SK-N-SH (cell line): ENCODE measurements around the gene SLC2A5. TPM values are rescaled to one million over a fixed set of nuclear protein-coding genes. Genes with fewer than 3 reads are reported as not detected.

ENCODE experiments used
- CTCF ChIA-PET: fragments of 300-600, 350-600 bp; formaldehyde crosslinking; extraction: SDS; loops from one replicate; lab custom pipeline; 2021; lab: Yijun Ruan, JAX
- POLR2A ChIA-PET: fragments of 350-600 bp; sonication (Branson Sonifier 250); formaldehyde crosslinking; extraction: SDS; loops from one replicate; lab custom pipeline; 2020; ENCODE audit warnings: antibody characterized with exemption, inconsistent platforms; lab: Yijun Ruan, JAX
- DNase-seq: peaks from one replicate; pipeline ENCODE4 v3.0.0; 2012
- H2AFZ ChIP-seq: fragments of 200-600 bp; sonication (generic); 2 replicates; pipeline ENCODE4 v1.8.1; 2016; ENCODE audit warnings: antibody characterized with exemption, mild to moderate bottlenecking, low read depth
- H3F3A ChIP-seq: fragments of 200-600 bp; sonication (generic); replicated peaks from 2 replicates; pipeline ENCODE3; 2016; ENCODE audit warnings: antibody characterized with exemption, mild to moderate bottlenecking; ENCODE audit not compliant: insufficient read depth
- H3K27ac ChIP-seq, 2 experiments: fragments of 200-500 bp in 1 of 2; fragments of 200-600 bp in 1 of 2; sonication (Bioruptor generic) in 1 of 2; sonication (generic), shearing (Covaris generic) in 1 of 2; 2 replicates each; pipeline versions ENCODE4 v1.5.1 to v1.6.1; 2014 to 2016; ENCODE audit warnings: low read depth in 2 of 2, inconsistent platforms in 1 of 2, low read length in 1 of 2, mild to moderate bottlenecking in 1 of 2, mixed read lengths in 1 of 2
- H3K27me3 ChIP-seq: fragments of 200-600 bp; sonication (generic), shearing (Covaris generic); 2 replicates; pipeline ENCODE4 v1.6.1; 2016; ENCODE audit warnings: mixed run types; ENCODE audit not compliant: insufficient read depth
- H3K36me3 ChIP-seq, 2 experiments: fragments of 200-500 bp in 1 of 2; fragments of 200-600 bp in 1 of 2; sonication (Bioruptor generic) in 1 of 2; sonication (generic) in 1 of 2; replicated peaks in 1 of 2; 2 replicates each; pipeline versions ENCODE3 to v1.5.1; 2014 to 2016; ENCODE audit warnings: low read length in 1 of 2, mild to moderate bottlenecking in 1 of 2; ENCODE audit not compliant: insufficient read depth in 2 of 2, control insufficient read depth in 1 of 2
- H3K4me1 ChIP-seq, 2 experiments: fragments of 200-500 bp in 1 of 2; fragments of 200-600 bp in 1 of 2; sonication (Bioruptor generic) in 1 of 2; sonication (generic), shearing (Covaris generic) in 1 of 2; 2 replicates each; pipeline versions ENCODE4 v1.5.1 to v1.6.1; 2014 to 2016; ENCODE audit warnings: low read depth in 1 of 2, low read length in 1 of 2, mixed run types in 1 of 2; ENCODE audit not compliant: insufficient read depth in 2 of 2, control insufficient read depth in 1 of 2
- H3K4me2 ChIP-seq: fragments of 200-600 bp; sonication (generic), shearing (Covaris generic); 2 replicates; pipeline ENCODE4 v1.6.1; 2017; ENCODE audit warnings: mixed run types
- H3K4me3 ChIP-seq, 2 experiments: fragments of 200-500 bp in 1 of 2; fragments of 200-600 bp in 1 of 2; sonication (Bioruptor generic) in 1 of 2; sonication (generic), shearing (Covaris generic) in 1 of 2; 2 replicates each; pipeline versions ENCODE4 v1.5.1 to v1.8.1; 2014 to 2016; ENCODE audit warnings: low read depth in 2 of 2, inconsistent platforms in 1 of 2, low read length in 1 of 2, mild to moderate bottlenecking in 1 of 2, mixed read lengths in 1 of 2, moderate library complexity in 1 of 2
- H3K79me2 ChIP-seq: fragments of 200-600 bp; sonication (generic); 2 replicates; pipeline ENCODE4 v1.8.1; 2017; ENCODE audit warnings: mild to moderate bottlenecking; ENCODE audit not compliant: insufficient read depth
- H3K9ac ChIP-seq: fragments of 200-600 bp; sonication (generic); 2 replicates; pipeline ENCODE4 v1.6.1; 2017; ENCODE audit warnings: mixed run types
- H3K9me2 ChIP-seq: fragments of 200-600 bp; sonication (generic); 2 replicates; pipeline ENCODE4 v1.6.1; 2017; ENCODE audit warnings: mixed run types
- H3K9me3 ChIP-seq: fragments of 200-600 bp; sonication (generic); 2 replicates; pipeline ENCODE4 v1.6.1; 2017; ENCODE audit warnings: mixed run types, mild to moderate bottlenecking, moderate library complexity
- H4K20me1 ChIP-seq: fragments of 200-600 bp; sonication (generic); 2 replicates; pipeline ENCODE4 v1.6.1; 2017; ENCODE audit warnings: mild to moderate bottlenecking, mixed run types; ENCODE audit not compliant: insufficient read depth
- CHD2 ChIP-seq: fragments of 150-350 bp; IDR thresholded peaks from 2 replicates; pipeline ENCODE4 v1.6.1; 2018; ENCODE audit warnings: low read length; ENCODE audit not compliant: partially characterized antibody
- ELF1 ChIP-seq: IDR thresholded peaks from 2 replicates; pipeline ENCODE4 v1.4.0; 2012
- EP300 ChIP-seq, 2 experiments: IDR thresholded peaks; 2 replicates each; pipeline versions ENCODE4 v1.4.0 to v1.6.1; 2012; ENCODE audit warnings: borderline replicate concordance in 1 of 2, low read depth in 1 of 2, low read length in 1 of 2
- EZH2phosphoT487 ChIP-seq: fragments of 200-600 bp; sonication (generic); IDR thresholded peaks from 2 replicates; pipeline ENCODE4 v1.6.1; 2017; ENCODE audit warnings: low read depth, mixed run types, mild to moderate bottlenecking, antibody characterized with exemption, moderate library complexity, borderline replicate concordance
- GABPA ChIP-seq: IDR thresholded peaks from 2 replicates; pipeline ENCODE4 v1.4.0; 2012; ENCODE audit warnings: low read depth, mild to moderate bottlenecking
- GATA2 ChIP-seq: sonication (generic); formaldehyde crosslinking; IDR thresholded peaks from 2 replicates; pipeline ENCODE4 v1.5.0; 2020; ENCODE audit warnings: mild to moderate bottlenecking, missing genetic modification reagents
- MXI1 ChIP-seq: IDR thresholded peaks from 2 replicates; pipeline ENCODE4 v1.6.1; 2012; ENCODE audit warnings: mild to moderate bottlenecking, low read depth, low read length, improper control_type of control experiment
- NFIC ChIP-seq: IDR thresholded peaks from 2 replicates; pipeline ENCODE4 v1.4.0; 2012; ENCODE audit warnings: borderline replicate concordance
- NRF1 ChIP-seq: IDR thresholded peaks from 2 replicates; pipeline ENCODE4 v1.6.1; 2012; ENCODE audit warnings: low read depth, mild to moderate bottlenecking, low read length
- RAD21 ChIP-seq: IDR thresholded peaks from 2 replicates; pipeline ENCODE4 v1.6.1; 2012; ENCODE audit warnings: mild to moderate bottlenecking, low read length
- RFX5 ChIP-seq: IDR thresholded peaks from 2 replicates; pipeline ENCODE4 v1.6.1; 2012; ENCODE audit warnings: mild to moderate bottlenecking, improper control_type of control experiment, low read length
- RXRA ChIP-seq: IDR thresholded peaks from 2 replicates; pipeline ENCODE4 v1.4.0; 2012; ENCODE audit warnings: low read depth, mild to moderate bottlenecking, borderline replicate concordance
- SMC3 ChIP-seq: IDR thresholded peaks from 2 replicates; pipeline ENCODE4 v1.6.1; 2012; ENCODE audit warnings: low read depth, low read length, improper control_type of control experiment
- TCF12 ChIP-seq: IDR thresholded peaks from 2 replicates; pipeline ENCODE4 v1.4.0; 2012
- TEAD4 ChIP-seq: IDR thresholded peaks from 2 replicates; pipeline ENCODE4 v1.4.0; 2012; ENCODE audit warnings: mild to moderate bottlenecking, borderline replicate concordance; ENCODE audit not compliant: insufficient read depth
- YY1 ChIP-seq: IDR thresholded peaks from 2 replicates; pipeline ENCODE4 v1.4.0; 2012; ENCODE audit warnings: low read depth, mild to moderate bottlenecking
- WGBS: methylation state at CpG from one replicate; pipeline ENCODE4 v1.1.6; 2017; ENCODE audit warnings: low lambda C conversion rate; 5-methylcytosine and 5-hydroxymethylcytosine counted together
- polyA plus RNA-seq, 3 experiments: library from polyadenylated mRNA; depleted of rRNA; stranded (reverse); fragments of >200 nt; gene quantifications; 2 replicates each; pipeline ENCODE4 v1.2.3, GENCODE V29; 2012
- TF ChIP-seq, protein P1 (sequence below): fragments of 200-600 bp; sonication (generic); IDR thresholded peaks from 2 replicates; pipeline ENCODE4 v1.6.1; 2017; ENCODE audit warnings: antibody characterized with exemption, mild to moderate bottlenecking, moderate library complexity
- TF ChIP-seq, protein P2 (sequence below): fragments of 150-350 bp; IDR thresholded peaks from 2 replicates; pipeline ENCODE4 v1.6.1; 2016; ENCODE audit warnings: mild to moderate bottlenecking, low read depth, low read length
- TF ChIP-seq, protein P3 (sequence below): fragments of 150-350 bp; IDR thresholded peaks from 2 replicates; pipeline ENCODE4 v1.6.1; 2017; ENCODE audit warnings: antibody characterized with exemption, low read length, low read depth, borderline replicate concordance
- TF ChIP-seq, protein P4 (sequence below): IDR thresholded peaks from 2 replicates; pipeline ENCODE4; 2012

Gene SLC2A5
- polyA plus RNA-seq, 1 of the 3 experiments (the other 2 are of a cell fraction): 0.02 TPM

DNA sequence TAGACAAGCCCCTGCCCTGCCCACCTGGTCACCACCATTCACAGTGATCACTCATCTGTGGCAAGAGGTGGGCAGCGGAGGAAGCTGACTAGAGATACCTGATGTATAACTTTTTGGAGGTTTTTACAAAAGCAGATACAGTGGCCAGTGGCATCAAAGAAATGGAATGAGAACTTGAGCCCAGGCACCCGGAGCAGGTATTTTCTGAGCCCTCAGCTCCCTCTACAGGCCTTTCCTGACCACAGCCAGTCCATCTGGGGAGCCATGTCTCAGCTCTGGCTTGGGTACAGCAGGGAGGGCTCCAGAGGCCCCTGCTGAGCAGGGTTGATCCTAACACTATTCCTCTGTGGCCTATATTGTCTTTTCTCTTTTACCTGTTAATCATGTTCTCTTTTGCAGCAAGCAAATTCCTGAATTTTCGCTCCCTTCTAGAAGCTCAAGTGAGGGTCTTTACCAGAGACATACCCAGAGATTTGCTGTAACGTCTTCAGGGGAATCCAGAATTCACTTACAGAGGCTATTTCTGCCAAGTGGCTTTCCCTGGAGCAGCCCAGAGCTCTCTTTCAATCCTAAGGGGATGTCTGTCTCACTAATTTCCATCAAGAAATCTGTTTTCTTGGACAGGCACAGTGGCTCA lies 32.2 kb upstream of the SLC2A5 start:
- H3F3A ChIP-seq: no peaks in the 10 kb centered on the region
- no peaks in the 10 kb centered on the region for H3K27me3 ChIP-seq
- H3K9me3 ChIP-seq: no peaks in the 10 kb centered on the region
- no peaks in the 10 kb centered on the region for H3K4me1 ChIP-seq
- no peak overlapping the region for H3K4me2 ChIP-seq
- H3K36me3 ChIP-seq: no peaks in the 10 kb centered on the region
- no peak overlapping the region for H3K4me3 ChIP-seq
- H3K9me2 ChIP-seq: no peaks in the 10 kb centered on the region
- DNase-seq: peak; percentile 68
- TF ChIP-seq SMC3: peak; percentile 61
- no peak for TF ChIP-seq NRF1
- TF ChIP-seq, protein P1, sequence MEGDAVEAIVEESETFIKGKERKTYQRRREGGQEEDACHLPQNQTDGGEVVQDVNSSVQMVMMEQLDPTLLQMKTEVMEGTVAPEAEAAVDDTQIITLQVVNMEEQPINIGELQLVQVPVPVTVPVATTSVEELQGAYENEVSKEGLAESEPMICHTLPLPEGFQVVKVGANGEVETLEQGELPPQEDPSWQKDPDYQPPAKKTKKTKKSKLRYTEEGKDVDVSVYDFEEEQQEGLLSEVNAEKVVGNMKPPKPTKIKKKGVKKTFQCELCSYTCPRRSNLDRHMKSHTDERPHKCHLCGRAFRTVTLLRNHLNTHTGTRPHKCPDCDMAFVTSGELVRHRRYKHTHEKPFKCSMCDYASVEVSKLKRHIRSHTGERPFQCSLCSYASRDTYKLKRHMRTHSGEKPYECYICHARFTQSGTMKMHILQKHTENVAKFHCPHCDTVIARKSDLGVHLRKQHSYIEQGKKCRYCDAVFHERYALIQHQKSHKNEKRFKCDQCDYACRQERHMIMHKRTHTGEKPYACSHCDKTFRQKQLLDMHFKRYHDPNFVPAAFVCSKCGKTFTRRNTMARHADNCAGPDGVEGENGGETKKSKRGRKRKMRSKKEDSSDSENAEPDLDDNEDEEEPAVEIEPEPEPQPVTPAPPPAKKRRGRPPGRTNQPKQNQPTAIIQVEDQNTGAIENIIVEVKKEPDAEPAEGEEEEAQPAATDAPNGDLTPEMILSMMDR: peak; percentile 61
- TF ChIP-seq NFIC: no peak
- peak; percentile 73 for TF ChIP-seq RAD21
- 64% methylated on average over 4 of the region's 4 CpGs for WGBS
- H3K27ac ChIP-seq: no peak overlapping the region
- ChIA-PET POLR2A (no interaction called here), CTCF (interaction anchor here (0.7 to 9.4 kb wide), 25 partner anchors 9 to 390 kb away, joined by 3 to 79 read pairs (median 4); partner anchors contain the start of gene H6PD)
- H2AFZ ChIP-seq: no peak overlapping the region
- H3K9ac ChIP-seq: no peak overlapping the region
- no peaks in the 10 kb centered on the region for H3K79me2 ChIP-seq
- no peaks in the 10 kb centered on the region for H4K20me1 ChIP-seq

DNA sequence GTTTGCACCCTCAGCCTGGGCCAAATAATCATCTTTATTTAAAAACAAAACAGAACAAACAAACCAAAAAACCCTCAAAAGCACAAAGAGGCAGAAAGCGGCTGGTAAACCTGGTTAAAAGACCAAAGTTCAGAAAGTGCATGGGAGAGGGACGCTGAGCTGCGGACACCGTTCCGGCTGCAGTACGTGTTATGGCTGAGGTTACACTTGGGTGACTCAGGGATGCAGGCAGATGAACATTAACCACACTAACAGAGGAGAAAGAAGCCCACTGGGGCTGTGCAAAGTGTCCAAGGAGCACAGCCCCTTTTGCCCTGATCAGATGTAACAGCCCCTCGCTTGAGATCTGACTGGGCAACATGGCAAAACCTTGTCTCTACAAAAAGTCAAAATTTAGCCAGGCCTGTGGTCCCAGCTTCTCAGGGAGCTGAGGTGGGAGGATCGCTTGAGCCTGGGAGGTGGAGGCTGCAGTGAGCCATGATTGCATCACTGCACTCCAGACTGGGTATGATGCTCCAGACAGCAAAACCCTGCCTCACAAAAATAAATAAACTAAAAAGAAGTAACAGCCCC lies 31.1 kb upstream of the SLC2A5 start:
- H3K79me2 ChIP-seq: no peaks in the 10 kb centered on the region
- no peaks in the 10 kb centered on the region for H4K20me1 ChIP-seq
- TF ChIP-seq, protein P2, sequence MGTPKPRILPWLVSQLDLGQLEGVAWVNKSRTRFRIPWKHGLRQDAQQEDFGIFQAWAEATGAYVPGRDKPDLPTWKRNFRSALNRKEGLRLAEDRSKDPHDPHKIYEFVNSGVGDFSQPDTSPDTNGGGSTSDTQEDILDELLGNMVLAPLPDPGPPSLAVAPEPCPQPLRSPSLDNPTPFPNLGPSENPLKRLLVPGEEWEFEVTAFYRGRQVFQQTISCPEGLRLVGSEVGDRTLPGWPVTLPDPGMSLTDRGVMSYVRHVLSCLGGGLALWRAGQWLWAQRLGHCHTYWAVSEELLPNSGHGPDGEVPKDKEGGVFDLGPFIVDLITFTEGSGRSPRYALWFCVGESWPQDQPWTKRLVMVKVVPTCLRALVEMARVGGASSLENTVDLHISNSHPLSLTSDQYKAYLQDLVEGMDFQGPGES: no peak
- TF ChIP-seq GATA2 (CRISPR knock-in tag) (no peak), ELF1 (no peak), YY1 (no peak), RFX5 (no peak), MXI1 (no peak), RXRA (no peak), GABPA (no peak), EP300 (IDR thresholded peaks at IDR 0.05; ENCODE audit: borderline replicate concordance in 1 of 2, low read depth in 1 of 2, low read length in 1 of 2) (no peak), TCF12 (no peak), TEAD4 (no peak), EZH2phosphoT487 (no peak), NFIC (no peak), SMC3 (no peak), CHD2 (no peak)
- TF ChIP-seq, protein P1: no peak
- TF ChIP-seq, protein P3, sequence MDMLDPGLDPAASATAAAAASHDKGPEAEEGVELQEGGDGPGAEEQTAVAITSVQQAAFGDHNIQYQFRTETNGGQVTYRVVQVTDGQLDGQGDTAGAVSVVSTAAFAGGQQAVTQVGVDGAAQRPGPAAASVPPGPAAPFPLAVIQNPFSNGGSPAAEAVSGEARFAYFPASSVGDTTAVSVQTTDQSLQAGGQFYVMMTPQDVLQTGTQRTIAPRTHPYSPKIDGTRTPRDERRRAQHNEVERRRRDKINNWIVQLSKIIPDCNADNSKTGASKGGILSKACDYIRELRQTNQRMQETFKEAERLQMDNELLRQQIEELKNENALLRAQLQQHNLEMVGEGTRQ: no peak
- TF ChIP-seq, protein P4, sequence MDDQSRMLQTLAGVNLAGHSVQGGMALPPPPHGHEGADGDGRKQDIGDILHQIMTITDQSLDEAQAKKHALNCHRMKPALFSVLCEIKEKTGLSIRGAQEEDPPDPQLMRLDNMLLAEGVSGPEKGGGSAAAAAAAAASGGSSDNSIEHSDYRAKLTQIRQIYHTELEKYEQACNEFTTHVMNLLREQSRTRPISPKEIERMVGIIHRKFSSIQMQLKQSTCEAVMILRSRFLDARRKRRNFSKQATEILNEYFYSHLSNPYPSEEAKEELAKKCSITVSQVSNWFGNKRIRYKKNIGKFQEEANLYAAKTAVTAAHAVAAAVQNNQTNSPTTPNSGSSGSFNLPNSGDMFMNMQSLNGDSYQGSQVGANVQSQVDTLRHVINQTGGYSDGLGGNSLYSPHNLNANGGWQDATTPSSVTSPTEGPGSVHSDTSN: no peak
- 94% methylated on average over 7 of the region's 8 CpGs for WGBS
- no peaks in the 10 kb centered on the region for H3F3A ChIP-seq
- H3K36me3 ChIP-seq: no peaks in the 10 kb centered on the region
- no peaks in the 10 kb centered on the region for H3K9me3 ChIP-seq
- ChIA-PET CTCF (interaction anchor here (0.6 to 9.4 kb wide), 13 partner anchors 10 to 239 kb away, joined by 3 to 79 read pairs (median 6); no protein-coding TSS in a partner anchor), POLR2A (no interaction called here)
- H3K27me3 ChIP-seq: no peaks in the 10 kb centered on the region
- DNase-seq: no peak
- no peak overlapping the region for H3K4me2 ChIP-seq
- H3K9ac ChIP-seq: no peak overlapping the region
- H3K4me1 ChIP-seq: no peaks in the 10 kb centered on the region
- no peak overlapping the region for H2AFZ ChIP-seq
- H3K27ac ChIP-seq: no peak overlapping the region
- no peaks in the 10 kb centered on the region for H3K9me2 ChIP-seq
- H3K4me3 ChIP-seq: no peak overlapping the region
